Daoy (cell line): ENCODE measurements around the gene CCDC74A. TPM values are rescaled to one million over a fixed set of nuclear protein-coding genes. Genes with fewer than 3 reads are reported as not detected.
A peak's percentile ranks its signal among the peaks of the same experiment; 100 is the strongest.
"Not testable (repeated sequence)": the region's sequence is repeated elsewhere in the genome, so short reads cannot be mapped to it uniquely, and the experiment has no call there.

Experiments
- DNase-seq: peaks from one replicate; pipeline ENCODE4 v3.0.0-alpha.2; 2015; ENCODE audit warnings: low read depth
- total RNA-seq: library from RNA; depleted of rRNA; stranded (reverse); fragments of >200 nt; shearing (Covaris generic); gene quantifications from 2 replicates; pipeline ENCODE4 v1.2.3, GENCODE V29; 2014; rRNA removed

Gene CCDC74A
- 7.1 and 18.7 TPM in 2 replicates for total RNA-seq

DNA sequence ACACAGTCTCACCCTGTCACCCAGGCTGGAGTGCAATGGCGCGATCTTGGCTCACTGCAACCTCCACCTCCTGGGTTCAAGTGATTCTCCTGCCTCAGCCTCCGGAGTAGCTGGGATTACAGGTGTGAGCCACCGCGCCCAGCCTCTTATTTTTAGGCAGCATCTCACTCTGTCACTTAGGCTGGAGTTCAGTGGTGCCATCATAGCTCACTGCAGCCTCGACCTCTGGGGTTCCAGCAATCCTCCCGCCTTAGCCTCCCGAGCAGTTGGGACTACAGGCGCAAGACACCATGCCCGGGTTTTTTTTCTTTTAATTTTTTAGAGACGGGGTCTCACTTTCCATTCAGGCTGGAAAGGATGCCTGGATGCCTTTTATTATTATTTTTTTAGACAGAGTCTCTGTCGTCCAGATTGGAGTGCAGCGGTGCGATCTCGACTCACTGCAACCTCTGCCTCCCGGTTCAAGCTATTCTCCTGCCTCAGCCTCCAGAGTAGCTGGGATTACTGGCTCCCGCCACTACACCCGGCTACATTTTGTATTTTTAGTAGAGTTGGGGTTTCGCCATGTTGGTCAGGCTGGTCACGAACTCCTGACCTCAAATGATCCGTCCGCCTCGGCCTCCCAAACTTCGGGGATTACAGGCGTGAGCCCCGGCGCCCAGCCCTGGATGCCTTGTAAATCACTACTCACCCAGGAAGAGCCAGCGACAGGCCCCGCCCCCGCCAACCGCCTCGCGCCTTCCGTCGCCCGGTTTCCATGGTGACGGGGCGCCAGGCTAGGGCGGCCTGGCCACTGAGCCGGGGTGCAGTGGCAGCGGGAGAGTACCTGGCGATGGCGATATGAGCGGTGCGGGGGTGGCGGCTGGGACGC, at the start of gene CCDC74A:
Gene CCDC74A, plus strand, starts transcription at position 758 of the 871 bp plus-strand sequence. Its CDS starts 83 bp downstream, at position 841.
- DNase-seq, result peak; percentile 74

DNA sequence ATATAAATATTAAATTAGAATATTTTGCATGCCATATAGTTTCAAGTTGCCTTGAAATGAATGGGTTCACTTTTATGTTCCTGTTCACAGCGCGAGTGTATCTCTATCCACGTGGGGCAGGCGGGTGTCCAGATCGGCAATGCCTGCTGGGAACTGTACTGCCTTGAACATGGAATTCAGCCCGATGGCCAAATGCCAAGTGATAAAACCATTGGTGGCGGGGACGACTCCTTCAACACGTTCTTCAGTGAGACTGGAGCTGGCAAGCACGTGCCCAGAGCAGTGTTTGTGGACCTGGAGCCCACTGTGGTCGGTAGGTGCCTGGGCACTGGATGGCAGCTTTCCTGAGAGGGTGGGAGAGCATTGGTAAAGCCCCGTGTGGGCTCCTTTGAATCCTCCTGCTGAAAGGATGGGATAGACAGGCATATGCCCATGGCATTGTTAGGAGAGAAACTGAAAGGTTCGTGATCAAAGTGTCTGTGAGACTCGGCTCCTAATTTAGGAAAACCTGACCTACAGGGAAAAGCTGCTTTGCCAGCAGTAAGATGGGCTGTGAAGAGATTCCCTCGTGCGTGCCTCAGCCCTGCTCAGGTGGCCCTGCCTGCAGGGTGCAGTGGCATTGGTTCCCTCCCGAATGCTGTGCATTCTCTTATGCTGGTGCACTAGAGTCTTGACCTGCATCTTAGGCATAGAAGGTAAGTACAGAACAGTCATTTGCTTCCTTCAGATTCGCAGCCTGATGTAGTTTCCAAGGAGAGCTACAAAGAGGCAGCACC, 49.4 kb upstream of the CCDC74A start:
- DNase-seq, result not testable (repeated sequence)

DNA sequence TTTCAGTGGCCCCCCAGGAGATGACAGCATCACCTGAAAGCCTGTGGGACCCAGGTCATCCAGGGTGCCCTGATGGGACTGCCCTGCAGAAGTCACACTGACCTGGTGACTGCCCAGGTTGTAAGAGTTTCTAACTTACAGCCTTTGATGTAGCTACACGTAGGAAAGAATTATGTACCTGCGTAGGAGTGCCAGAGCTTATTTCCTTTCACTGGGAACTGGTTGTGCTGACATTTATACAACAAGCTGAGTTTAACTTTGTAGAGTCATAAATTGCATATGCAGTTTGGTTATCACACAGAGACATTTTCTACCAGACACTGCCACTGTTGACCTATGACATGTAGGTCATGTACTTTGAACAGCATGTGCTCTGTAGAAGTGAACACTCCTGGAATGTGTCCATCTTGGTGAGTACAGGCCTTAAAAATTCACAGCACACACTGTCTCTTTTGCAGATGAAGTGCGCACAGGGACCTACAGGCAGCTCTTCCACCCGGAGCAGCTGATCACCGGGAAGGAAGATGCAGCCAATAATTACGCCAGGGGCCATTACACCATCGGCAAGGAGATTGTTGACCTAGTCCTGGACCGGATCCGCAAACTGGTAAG, 48.7 kb upstream of the CCDC74A start:
- not testable (repeated sequence) for DNase-seq

DNA sequence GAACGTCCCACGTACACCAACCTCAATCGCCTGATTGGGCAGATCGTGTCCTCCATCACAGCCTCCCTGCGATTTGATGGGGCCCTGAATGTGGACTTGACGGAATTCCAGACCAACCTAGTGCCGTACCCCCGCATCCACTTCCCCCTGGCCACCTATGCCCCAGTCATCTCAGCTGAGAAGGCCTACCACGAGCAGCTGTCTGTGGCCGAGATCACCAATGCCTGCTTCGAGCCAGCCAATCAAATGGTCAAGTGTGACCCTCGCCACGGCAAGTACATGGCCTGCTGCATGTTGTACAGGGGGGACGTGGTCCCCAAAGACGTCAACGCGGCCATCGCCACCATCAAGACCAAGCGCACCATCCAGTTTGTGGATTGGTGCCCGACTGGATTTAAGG, 47.3 kb upstream of the CCDC74A start:
- DNase-seq, result not testable (repeated sequence)

DNA sequence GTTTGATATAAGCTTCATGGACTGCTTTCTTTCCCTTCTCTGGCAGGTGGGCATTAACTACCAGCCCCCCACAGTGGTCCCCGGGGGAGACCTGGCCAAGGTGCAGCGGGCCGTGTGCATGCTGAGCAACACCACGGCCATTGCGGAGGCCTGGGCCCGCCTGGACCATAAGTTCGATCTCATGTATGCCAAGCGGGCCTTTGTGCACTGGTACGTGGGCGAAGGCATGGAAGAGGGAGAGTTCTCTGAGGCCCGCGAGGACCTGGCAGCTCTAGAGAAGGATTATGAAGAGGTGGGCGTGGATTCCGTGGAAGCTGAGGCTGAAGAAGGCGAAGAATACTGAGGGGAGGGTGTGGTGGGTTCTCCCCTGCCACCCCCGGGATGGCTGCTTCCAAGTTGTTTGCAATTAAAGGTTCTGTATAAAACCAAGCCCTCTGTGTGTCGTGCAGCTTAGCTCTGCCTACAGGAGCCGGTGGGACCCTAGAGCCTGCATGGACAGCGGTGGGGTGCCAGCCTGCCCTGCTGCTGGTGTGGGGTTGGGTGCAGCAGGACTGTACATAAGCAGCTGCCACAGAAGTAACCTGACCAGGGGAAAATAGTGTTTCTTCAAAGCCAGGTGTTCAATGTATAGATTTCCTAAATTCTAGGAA, 45.1 kb upstream of the CCDC74A start:
- not testable (repeated sequence) for DNase-seq

DNA sequence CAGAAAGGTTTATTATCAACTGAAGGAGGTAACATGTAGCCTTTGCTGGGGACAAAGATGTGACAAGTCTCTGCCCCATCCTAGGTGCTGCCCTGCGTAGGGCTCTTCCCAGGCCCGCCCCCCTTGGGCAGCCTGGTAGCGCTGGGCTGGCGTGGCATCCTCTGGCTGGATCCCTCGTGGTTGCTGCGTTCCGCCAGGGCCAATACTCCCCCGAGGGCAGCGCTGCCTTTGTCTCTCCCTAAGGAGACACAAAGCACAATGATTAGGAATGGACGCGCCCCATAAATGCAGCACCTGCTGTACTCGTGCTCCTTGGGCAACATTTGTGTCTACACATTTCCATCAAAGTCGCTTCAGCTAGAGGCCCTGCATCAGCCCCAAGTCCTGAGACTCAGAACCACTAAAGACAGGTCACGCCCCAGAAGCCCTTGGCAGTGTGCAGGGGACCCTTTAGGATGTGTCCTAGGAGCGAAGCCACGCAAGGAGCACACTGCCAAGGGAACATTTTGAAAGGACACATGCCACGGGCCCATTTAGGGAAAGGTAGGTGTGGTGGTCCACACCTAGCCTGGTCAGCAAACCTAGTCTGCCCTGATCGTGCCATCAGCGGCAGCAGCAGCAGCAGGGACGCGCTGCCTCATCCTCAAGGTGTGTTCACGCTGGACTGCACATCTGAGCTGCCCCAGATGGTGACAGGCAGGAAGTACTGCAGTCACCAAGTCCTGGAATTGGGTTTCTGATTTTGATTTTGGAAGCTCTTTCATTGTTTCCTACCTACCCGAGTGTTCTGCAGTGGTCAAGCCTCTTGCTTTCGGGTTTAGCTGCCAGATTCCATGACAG, 43.5 kb upstream of the CCDC74A start:
- DNase-seq, result not testable (repeated sequence)

DNA sequence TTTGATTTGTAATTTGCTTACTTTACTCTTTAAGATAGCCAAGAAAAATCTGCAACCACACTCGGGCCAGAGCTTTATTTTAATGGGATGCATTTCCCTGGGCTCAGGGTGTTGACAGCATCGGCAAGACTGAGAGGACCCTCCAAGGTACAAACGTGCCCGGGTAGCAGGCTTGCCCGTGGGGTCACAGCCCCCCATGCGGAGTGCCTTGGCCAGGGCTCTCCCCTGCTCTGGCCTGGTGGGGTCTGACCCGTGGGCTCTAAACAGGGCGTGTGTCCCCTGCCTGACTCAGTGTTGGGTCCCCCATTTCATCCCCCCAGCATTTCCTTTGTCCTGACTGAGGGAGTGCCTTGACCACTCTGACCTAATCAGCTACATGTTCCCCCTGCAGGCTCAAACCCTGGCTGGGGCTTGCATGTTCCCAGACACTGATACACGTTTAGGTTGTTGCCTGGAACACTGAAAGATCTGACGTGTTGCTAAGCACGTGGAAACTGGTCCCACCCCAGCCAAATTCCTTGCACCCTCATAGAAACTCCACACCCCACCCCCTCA, 42.7 kb upstream of the CCDC74A start:
- not testable (repeated sequence) for DNase-seq

DNA sequence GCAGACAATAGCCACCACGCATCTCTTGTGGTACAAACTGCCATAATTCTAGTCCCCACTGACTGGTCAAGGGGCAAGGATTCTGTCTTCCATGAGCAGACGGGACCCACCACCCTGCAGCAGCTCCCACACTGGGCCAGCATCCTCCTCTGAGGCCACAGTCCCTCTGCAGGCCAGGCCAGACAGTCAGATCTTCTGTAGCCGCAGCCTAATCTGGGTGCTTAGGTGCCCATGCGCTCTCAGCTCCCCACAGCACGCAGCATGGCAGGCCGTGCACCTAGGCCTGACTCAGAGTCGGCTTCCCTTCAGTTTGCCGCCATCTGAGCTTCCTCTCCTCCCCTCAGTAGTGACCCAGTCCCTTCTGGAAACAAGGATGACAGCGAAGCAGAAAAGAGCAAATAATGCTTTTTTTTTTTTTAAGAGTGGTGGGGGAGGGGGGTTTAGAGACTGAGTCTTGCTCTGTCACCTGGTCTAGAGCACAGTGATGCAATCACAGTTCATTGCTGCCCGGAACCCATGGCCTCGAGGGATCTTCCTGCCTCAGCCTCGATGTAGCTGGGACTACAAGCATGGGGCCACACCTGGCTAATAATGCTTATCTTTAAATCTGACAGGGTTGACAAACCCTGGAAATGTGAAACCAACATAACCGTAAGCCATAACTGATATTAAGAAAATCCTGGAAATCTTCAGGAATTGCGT, 41.3 kb upstream of the CCDC74A start:
- not testable (repeated sequence) for DNase-seq

DNA sequence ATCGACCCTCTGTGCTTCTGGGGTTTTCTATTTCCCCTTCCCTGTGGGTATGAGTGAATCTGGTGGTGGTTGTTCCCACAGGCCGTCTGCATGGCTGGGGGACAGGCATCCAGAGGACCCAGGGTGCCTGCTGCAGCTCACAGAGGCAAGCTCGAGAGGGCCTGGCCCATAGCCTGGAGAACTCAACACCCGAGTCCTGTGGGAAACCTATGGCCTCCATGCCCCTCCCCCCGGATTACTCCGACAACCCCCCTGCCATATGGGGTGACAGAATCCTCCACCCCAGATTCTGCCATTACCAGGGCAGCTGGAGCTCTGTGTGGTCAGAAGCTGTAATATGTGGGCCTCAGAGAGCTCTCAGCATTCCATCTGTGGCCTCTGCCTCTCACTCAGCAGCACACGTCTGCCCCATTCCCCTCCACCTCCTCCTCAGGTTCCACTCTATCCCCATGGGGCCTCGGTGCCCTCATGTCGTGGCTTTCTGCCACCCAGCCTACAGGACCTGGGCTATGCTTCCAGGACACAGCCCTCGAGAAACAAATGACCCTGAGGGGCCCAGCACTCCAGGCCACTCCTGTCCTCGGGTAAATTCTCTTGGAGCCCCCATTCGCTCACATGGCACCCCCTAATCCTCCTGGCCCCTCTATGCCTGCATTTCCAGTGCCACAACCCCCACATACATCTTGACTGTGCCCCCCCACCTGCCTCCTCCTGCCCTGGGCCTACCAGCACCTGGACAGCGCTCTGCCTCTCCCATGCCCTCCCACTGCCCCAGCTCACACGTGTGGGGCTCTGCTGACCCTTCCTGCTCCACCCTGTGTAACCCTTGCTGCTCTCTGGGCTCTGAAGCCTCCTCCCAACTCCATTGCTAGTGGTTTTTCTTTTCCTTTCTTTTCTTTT, 39.1 kb upstream of the CCDC74A start:
- DNase-seq, result no peak

DNA sequence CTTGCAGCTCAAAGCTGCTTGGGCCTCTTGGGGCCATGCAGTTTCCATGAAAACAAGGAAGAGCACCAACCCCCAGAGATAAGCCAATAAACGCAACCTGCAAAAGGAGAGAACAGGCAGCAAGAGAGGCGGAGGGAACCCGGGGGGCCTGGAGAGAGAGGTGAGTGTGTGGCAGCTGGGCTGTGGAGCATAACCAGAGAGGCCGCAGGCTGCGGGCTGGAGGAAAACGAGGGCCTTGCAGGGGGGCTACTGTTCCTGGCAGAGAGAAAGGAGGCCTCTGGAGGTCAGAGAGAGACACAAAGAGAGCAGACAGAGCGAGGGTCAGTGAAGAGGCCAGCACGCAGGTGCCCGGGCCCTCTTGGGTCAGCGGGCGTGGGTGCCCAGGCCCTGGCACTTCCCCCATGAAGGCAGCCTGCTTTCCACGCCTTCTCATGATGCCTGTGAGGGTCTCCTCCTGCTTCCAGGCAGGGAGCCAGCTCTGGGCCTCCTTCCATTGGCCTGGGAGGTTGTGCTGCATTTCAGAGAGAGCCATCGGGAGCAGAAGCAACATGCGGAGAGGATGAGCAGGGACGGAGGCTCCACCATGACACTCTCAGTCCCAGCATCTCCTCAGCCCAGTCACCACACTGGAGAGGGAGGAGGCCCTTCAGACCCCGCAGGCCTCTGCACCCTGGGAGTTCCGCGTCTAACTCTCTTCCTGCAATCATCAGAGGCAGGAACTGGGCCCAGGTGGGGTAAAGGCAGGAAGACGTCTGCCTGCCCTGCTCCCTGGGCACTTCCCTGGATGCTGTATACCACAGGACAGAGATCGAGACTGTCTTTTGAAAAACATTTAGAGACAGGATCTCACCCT, 36.8 kb upstream of the CCDC74A start:
- peak; percentile 16 for DNase-seq

DNA sequence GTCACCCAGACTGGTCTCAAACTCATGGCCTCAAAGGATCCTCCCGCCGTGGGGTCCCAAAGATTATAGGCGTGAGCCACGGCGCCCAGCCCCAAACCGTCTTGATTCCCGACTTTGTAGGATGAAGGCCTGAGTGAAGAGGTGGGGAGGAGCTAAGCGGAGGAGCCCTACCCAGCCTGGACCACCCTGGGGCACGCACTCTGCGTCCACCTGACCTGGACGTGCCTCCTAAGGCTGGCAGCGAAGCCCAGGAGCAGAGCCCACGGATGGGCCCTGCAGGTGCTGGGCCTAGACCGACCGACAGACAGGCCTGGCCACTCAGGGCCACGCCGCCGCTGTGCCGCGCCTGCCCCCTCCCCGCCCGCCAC, 36.2 kb upstream of the CCDC74A start:
- not testable (repeated sequence) for DNase-seq

DNA sequence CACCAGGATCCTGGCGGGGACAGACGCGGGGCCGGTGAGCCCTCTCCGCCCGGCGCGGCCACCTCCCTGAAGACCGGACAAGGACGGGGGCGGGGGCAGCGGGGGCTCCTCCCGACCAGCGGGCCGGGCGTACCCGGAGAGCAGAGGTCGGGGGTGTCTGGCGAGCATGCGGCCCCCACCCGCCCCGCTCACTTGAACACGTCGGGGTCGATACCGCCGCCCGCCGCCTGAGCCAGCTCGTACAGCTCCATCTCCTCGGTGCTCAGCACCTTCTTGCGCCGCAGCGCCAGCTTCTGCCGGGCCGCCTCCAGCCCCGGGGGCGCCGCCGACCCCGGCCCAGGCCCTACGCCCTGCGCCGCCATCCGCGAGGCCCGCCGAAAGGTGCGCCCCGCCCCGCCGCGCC, 35.7 kb upstream of the CCDC74A start, which contains the start of gene MZT2A:
Gene MZT2A, minus strand, starts transcription at position 383 of the 403 bp plus-strand sequence. Its CDS starts 21 bp downstream, at position 362.
- not testable (repeated sequence) for DNase-seq

DNA sequence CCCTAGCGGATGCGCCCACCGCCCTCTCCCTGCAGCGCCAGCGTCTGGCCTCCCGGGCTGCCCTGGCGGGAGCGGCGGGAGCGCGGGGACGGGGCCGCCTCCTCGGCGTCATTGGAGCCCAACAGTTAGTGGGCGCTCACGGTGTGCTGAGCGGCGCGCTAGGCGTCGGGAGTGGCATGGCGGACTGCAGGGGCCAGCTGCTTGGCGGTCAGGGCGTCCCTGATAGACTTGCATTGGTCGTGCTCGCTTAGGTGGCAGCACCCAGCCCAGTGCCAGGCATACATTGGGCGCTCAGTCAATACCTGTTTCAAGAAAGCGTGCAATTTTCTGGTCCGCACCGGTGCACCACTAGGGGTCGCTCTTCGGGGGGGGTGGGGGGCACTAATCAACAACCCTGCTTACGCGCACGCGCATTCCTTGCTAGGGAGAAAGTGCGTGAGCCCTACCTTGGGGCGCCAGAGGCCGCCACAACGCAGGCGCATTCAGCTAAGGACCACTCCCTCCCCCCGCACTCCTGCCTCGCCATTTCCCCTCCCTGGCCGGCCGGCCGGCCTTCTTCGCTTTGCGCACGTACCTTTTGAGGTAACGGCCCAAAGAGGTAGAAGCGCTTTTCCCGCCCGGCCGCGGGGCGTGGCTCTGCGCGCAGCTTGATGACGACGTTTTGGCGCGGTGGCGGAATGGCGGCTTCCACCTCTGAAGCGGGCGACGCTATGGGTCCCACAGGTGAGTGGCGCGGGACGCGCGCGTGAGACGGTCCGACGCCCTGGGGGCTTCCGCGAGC, 35.1 kb upstream of the CCDC74A start:
- DNase-seq, result peak; percentile 96

DNA sequence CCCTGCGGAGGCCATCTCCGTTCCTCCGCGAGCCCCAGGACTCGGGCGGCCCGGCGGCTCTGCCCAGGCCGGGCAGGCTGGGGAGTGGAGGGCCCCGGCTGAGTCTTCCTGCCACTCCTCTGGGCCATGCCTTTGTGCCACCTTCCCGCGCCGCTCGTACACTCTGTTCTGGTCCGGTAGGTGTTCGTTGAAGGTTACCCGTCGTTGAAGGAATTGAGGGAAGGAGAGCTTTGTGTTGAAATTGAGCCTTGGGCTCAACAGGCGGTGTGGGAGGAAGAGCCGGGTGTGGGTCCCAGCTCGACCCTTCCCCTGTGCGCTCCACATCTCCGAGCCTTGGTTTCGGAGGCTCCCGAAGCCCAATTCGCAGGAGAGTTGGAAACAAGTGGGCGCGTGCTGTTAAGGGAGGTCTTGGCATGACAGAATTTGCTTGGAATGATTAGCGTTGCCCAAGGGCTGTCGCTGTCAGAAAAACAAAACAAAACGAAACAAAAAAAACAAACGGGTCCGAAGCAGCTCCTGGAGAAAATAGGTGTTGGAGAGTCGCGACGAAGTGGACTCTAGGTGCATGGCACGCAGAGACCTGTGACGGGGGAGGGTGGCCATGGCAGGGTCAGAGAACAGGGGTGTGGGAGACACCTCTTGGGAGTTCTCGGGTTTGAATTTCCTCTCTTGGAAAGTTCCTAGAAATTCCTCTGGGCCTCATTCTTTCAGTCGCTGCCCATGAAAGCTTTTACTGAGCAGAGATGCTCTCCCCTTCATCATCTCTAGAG, 34.3 kb upstream of the CCDC74A start:
- no peak for DNase-seq

DNA sequence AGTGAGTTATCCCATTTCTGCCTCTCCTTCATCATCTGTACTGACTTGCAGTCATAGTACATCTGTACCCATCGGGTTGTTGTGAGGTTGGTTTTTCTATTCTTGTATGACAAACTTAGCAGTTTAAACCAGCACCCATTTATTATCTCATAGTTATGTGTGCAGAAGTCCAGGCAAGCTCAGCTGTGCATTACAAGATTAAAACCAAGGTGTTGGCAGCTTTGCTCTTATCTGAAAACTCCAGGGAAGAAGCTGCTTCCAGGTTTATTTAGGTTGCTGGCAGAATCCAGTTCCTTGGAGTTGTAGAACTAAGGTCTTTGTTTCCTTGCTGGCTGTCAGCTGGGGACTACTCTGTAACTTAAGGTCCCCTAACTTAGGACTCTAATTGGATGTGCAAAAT, 32.2 kb upstream of the CCDC74A start:
- DNase-seq, result not testable (repeated sequence)
